ENCODE measurements around the gene TRAPPC5.

DNA sequence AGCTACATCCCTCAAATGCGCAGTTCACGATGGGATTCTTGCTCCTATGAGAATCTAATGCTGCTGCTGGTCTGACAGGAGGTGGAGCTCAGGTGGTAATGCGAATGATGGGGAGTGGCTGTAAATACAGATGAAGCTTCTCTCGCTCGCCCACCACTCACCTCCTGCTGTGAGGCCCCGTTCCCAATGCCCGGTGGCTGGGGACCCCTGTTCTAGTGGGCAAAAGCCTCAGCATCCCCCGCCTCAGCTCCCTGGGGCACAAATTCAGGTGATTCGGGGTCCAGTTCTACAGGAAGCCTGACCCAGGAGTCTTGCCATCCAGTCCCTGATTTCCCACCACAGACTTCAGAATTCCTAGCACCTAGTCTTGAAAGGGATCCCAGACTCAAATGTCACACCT is 8.1 kb upstream of the TRAPPC5 start:
- TF ChIP-seq CTCF (optimal IDR thresholded peaks at IDR 0.05 in 1 of 3, IDR thresholded peaks at IDR 0.05 in 1 of 3, conservative IDR thresholded peaks at IDR 0.05 in 1 of 3; ENCODE audit: extremely low read depth in 1 of 3, insufficient read depth in 2 of 3, low read length in 3 of 3) = no peak
- TF ChIP-seq EZH2 (IDR thresholded peaks at IDR 0.05; ENCODE audit: low read length) = no peak

All from keratinocyte (primary cell).